NOMO-1 (cell line): Measurements from ENCODE around the gene FANCC.

ENCODE experiments used
- DNase-seq, 2 experiments: peaks; one replicate each; lab custom pipeline; 2025; ENCODE audit not compliant: unreplicated experiment in 2 of 2; lab: John Stamatoyannopoulos, UW

FANCC gene

GRCh38 chr9:95053611-95054570 is 263.6 kb downstream of the FANCC start:
- DNase-seq, result no peak

GRCh38 chr9:95049761-95050160 is 267.7 kb downstream of the FANCC start:
- DNase-seq, result no peak
